Measurements from ENCODE around the gene NEDD9. TPM values are rescaled to one million over a fixed set of nuclear protein-coding genes. Genes with fewer than 3 reads are reported as not detected.

Gene NEDD9
- total and polyA plus RNA-seq, 2 experiments from 2014 or later: 4.4 to 13.0 TPM

GRCh38 chr6:11264100-11264499 is 31.6 kb upstream of the NEDD9 start:
- no peak overlapping the region for H3K27ac ChIP-seq (ENCODE audit: low read depth)
- H4K20me1 ChIP-seq (replicated peaks; ENCODE audit: insufficient read depth): no peaks in the 10 kb centered on the region; the same call in 1 of the 2 replicates
- no peak overlapping the region for H3K4me3 ChIP-seq
- Mint-ChIP-seq H3K9me3 (no peaks in the 10 kb centered on the region), H3K4me3 (no peak overlapping the region), H3K4me1 (peaks cover 2% of the 10 kb centered on the region), H3K27me3 (ENCODE audit: insufficient read depth, low read depth, poor library complexity) (peaks cover 2% of the 10 kb centered on the region), H3K36me3 (ENCODE audit: low read depth) (no peaks in the 10 kb centered on the region), H3K27ac (no peak overlapping the region)
- H3K36me3 ChIP-seq (ENCODE audit: insufficient read depth): no peaks in the 10 kb centered on the region; the same call in 1 of the 2 replicates
- H3F3A ChIP-seq (replicated peaks; ENCODE audit: low read depth): no peaks in the 10 kb centered on the region
- no peaks in the 10 kb centered on the region for H3K4me1 ChIP-seq (ENCODE audit: insufficient read depth)
- H2AFZ ChIP-seq: no peak overlapping the region
- H3K27me3 ChIP-seq (ENCODE audit: insufficient read depth): no peaks in the 10 kb centered on the region
- ATAC-seq: peak; percentile 88
- H3K79me2 ChIP-seq (replicated peaks; ENCODE audit: insufficient read depth): no peaks in the 10 kb centered on the region
- H3K4me2 ChIP-seq: no peak overlapping the region
- DNase-seq (ENCODE audit: low spot score): peak; percentile 62
- TF ChIP-seq CTCF (conservative IDR thresholded peaks at IDR 0.05; ENCODE audit: low read depth in 2 of 2): peak; percentile 60 to 69
- no peak for TF ChIP-seq REST (IDR thresholded peaks at IDR 0.05; ENCODE audit: unreplicated experiment)
- H3K9me2 ChIP-seq (ENCODE audit: insufficient read depth): peaks cover 10% of the 10 kb centered on the region; the same call in 1 of the 2 replicates

GRCh38 chr6:11263291-11263775 is 30.9 kb upstream of the NEDD9 start:
- Histone ChIP-seq H3F3A (replicated peaks; ENCODE audit: low read depth) (no peaks in the 10 kb centered on the region), H2AFZ (peak overlapping the region; percentile 70; the same call in 1 of the 2 replicates), H3K27ac (ENCODE audit: low read depth) (no peak overlapping the region), H4K20me1 (replicated peaks; ENCODE audit: insufficient read depth) (no peaks in the 10 kb centered on the region; the same call in 1 of the 2 replicates), H3K9me2 (ENCODE audit: insufficient read depth) (peaks cover 10% of the 10 kb centered on the region; the same call in 1 of the 2 replicates), H3K4me2 (no peak overlapping the region), H3K4me3 (no peak overlapping the region), H3K79me2 (replicated peaks; ENCODE audit: insufficient read depth) (no peaks in the 10 kb centered on the region), H3K4me1 (ENCODE audit: insufficient read depth) (peaks cover 5% of the 10 kb centered on the region; the same call in 1 of the 2 replicates), H3K27me3 (ENCODE audit: insufficient read depth) (no peaks in the 10 kb centered on the region), H3K36me3 (ENCODE audit: insufficient read depth) (no peaks in the 10 kb centered on the region; the same call in 1 of the 2 replicates)
- DNase-seq (ENCODE audit: low spot score) (no peak), ATAC-seq (peak; percentile 25; the same call in 1 of the 3 replicates)
- Mint-ChIP-seq H3K36me3 (ENCODE audit: low read depth) (no peaks in the 10 kb centered on the region), H3K27ac (no peak overlapping the region), H3K4me3 (no peak overlapping the region), H3K27me3 (ENCODE audit: insufficient read depth, low read depth, poor library complexity) (no peaks in the 10 kb centered on the region), H3K9me3 (no peaks in the 10 kb centered on the region), H3K4me1 (peaks cover 6% of the 10 kb centered on the region)
- TF ChIP-seq EZH2 (IDR thresholded peaks at IDR 0.05; ENCODE audit: low read depth, unreplicated experiment): no peak

Measured in GM23338 (cell line).